CD14-positive monocyte (primary cell): ENCODE data around the gene OR2B6. TPM values are rescaled to one million over a fixed set of nuclear protein-coding genes. Genes with fewer than 3 reads are reported as not detected.

Experiments
- DNase-seq, 3 donors: peaks; one replicate each; pipeline ENCODE4 v3.0.0-alpha.2; 2011 to 2022
- H2AFZ ChIP-seq: 2 replicates; pipeline ENCODE4 v1.6.0; 2012; ENCODE audit warnings: mild to moderate bottlenecking, low read depth, low read length, inconsistent platforms; ENCODE audit not compliant: insufficient read depth, poor library complexity, severe bottlenecking
- H3K27ac ChIP-seq, 2 donors: 1 replicate in 1 of 2; 2 replicates in 1 of 2; pipeline ENCODE4 v1.5.1; 2012 to 2013; ENCODE audit warnings: low read length in 2 of 2, control low read depth in 1 of 2, inconsistent platforms in 1 of 2, low read depth in 1 of 2, mild to moderate bottlenecking in 1 of 2
- H3K27me3 ChIP-seq, 2 donors: one replicate each; pipeline versions ENCODE4 v1.6.0 to v1.6.1; 2011 to 2013; ENCODE audit warnings: low read length in 2 of 2; ENCODE audit not compliant: control insufficient read depth in 2 of 2, insufficient read depth in 2 of 2
- H3K36me3 ChIP-seq, 2 donors: replicated peaks in 1 of 2; 1 replicate in 1 of 2; 2 replicates in 1 of 2; pipeline versions ENCODE4 v1.5.1 to v1.6.1; 2012 to 2013; ENCODE audit warnings: low read length in 2 of 2, control low read depth in 1 of 2, inconsistent platforms in 1 of 2, mild to moderate bottlenecking in 1 of 2; ENCODE audit not compliant: insufficient read depth in 2 of 2, control insufficient read depth in 1 of 2
- H3K4me1 ChIP-seq, 2 donors: 1 replicate in 1 of 2; 2 replicates in 1 of 2; pipeline versions ENCODE4 v1.5.1 to v1.6.1; 2012 to 2013; ENCODE audit warnings: low read length in 2 of 2, control low read depth in 1 of 2, inconsistent platforms in 1 of 2, mild to moderate bottlenecking in 1 of 2, moderate library complexity in 1 of 2; ENCODE audit not compliant: insufficient read depth in 2 of 2, control insufficient read depth in 1 of 2
- H3K4me2 ChIP-seq: replicated peaks from 2 replicates; pipeline ENCODE3; 2012; ENCODE audit warnings: low read length, moderate library complexity, mild to moderate bottlenecking; ENCODE audit not compliant: poor library complexity, severe bottlenecking; ENCODE audit errors: extremely low read depth
- H3K4me3 ChIP-seq, 3 experiments: fragments of 200-600 bp in 1 of 3; sonication (generic) in 1 of 3; replicated peaks in 1 of 3; 1 replicate in 2 of 3; 2 replicates in 1 of 3; pipeline ENCODE4 v1.5.1; 2011 to 2013; ENCODE audit warnings: low read length in 3 of 3, mild to moderate bottlenecking in 3 of 3, control low read depth in 2 of 3, low read depth in 2 of 3, inconsistent platforms in 1 of 3, moderate library complexity in 1 of 3
- H3K79me2 ChIP-seq: 2 replicates; pipeline ENCODE4 v1.6.0; 2012; ENCODE audit warnings: mild to moderate bottlenecking, control low read depth, inconsistent platforms, low read length, moderate library complexity; ENCODE audit not compliant: insufficient read depth
- H3K9ac ChIP-seq: 2 replicates; pipeline ENCODE4 v1.6.0; 2017; ENCODE audit warnings: low read length, mild to moderate bottlenecking; ENCODE audit not compliant: insufficient read depth, poor library complexity, severe bottlenecking
- H3K9me3 ChIP-seq, 2 donors: replicated peaks in 1 of 2; 1 replicate in 1 of 2; 2 replicates in 1 of 2; pipeline versions ENCODE4 v1.5.1 to v1.6.1; 2012 to 2013; ENCODE audit warnings: low read length in 2 of 2, control low read depth in 1 of 2; ENCODE audit not compliant: control insufficient read depth in 1 of 2, insufficient read depth in 1 of 2
- H4K20me1 ChIP-seq: 2 replicates; pipeline ENCODE4 v1.6.0; 2012; ENCODE audit warnings: mild to moderate bottlenecking, low read length, control low read depth, moderate library complexity; ENCODE audit not compliant: insufficient read depth
- H3K27ac Mint-ChIP-seq, 7 donors: one replicate each; pipeline ENCODE4 v1.8.0; 2020; ENCODE audit warnings: mild to moderate bottlenecking in 7 of 7, mixed read lengths in 7 of 7, moderate library complexity in 6 of 7, inconsistent platforms in 2 of 7
- H3K27me3 Mint-ChIP-seq, 3 donors: one replicate each; pipeline ENCODE4 v1.8.0; 2021 to 2022; ENCODE audit warnings: low read depth in 3 of 3, mild to moderate bottlenecking in 3 of 3, mixed read lengths in 3 of 3, moderate library complexity in 3 of 3, inconsistent platforms in 1 of 3
- H3K36me3 Mint-ChIP-seq, 2 donors: one replicate each; pipeline ENCODE4 v1.8.0; 2020; ENCODE audit warnings: mixed read lengths in 2 of 2, inconsistent platforms in 1 of 2, mild to moderate bottlenecking in 1 of 2
- H3K4me1 Mint-ChIP-seq: one replicate; pipeline ENCODE4 v1.8.0; 2020; ENCODE audit warnings: mild to moderate bottlenecking, mixed read lengths
- H3K4me3 Mint-ChIP-seq, 2 donors: one replicate each; pipeline ENCODE4 v1.8.0; 2020; ENCODE audit warnings: mild to moderate bottlenecking in 2 of 2, mixed read lengths in 2 of 2, moderate library complexity in 1 of 2
- H3K9me3 Mint-ChIP-seq, 7 donors: one replicate each; pipeline ENCODE4 v1.8.0; 2020 to 2022; ENCODE audit warnings: mixed read lengths in 7 of 7, mild to moderate bottlenecking in 6 of 7, moderate library complexity in 6 of 7, inconsistent platforms in 2 of 7
- WGBS: methylation state at CpG from one replicate; pipeline ENCODE4 v1.1.5; 2013; ENCODE audit warnings: missing lambda C conversion rate; ENCODE audit not compliant: insufficient coverage; 5-methylcytosine and 5-hydroxymethylcytosine counted together
- intact Hi-C, 2 donors: fragments of 100-400 bp; cut with micrococcal nuclease; formaldehyde crosslinking; loops; one replicate each; pipeline versions ENCODE4 v1.15.0 to v1.15.1; 2023
- polyA plus RNA-seq, 3 donors: library from polyadenylated mRNA; depleted of rRNA in 1 of 3; unstranded in 2 of 3; stranded (reverse) in 1 of 3; fragments of 300-500 nt in 2 of 3; fragments of >200 nt in 1 of 3; fragmentation: Illumina TruSeq in 2 of 3; gene quantifications; 1 replicate in 2 of 3; 2 replicates in 1 of 3; pipeline ENCODE4 v1.2.3, GENCODE V29; 2012 to 2021
- TF ChIP-seq, protein P1 (sequence below): fragments of 200-600 bp; IDR thresholded peaks from one replicate; pipeline ENCODE4 v1.8.0; 2022; ENCODE audit warnings: antibody characterized with exemption, mild to moderate bottlenecking

OR2B6 gene
- polyA plus RNA-seq, 3 donors = not detected

DNA sequence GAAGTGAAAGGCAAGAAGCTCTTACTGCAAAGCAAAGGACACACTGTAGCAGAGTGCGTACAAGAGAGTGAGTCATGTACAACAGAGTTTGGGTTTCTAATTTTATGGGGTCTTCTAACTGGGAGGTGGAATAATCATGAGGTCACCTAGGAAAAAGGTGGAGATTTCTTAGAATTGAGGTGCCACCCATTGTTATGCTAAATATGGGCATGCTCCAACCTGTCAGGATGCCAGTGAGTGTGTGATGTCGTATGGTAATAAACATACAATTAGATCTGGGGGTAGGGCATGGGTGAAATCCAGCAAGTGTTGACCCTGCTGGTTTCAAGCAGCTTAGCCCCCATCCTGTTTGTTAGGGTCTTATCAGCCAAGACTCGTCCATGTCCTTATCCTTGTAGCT, 46.6 kb downstream of the OR2B6 start:
- Histone ChIP-seq H3K27ac (no peak overlapping the region), H2AFZ (no peak overlapping the region), H3K4me1 (no peaks in the 10 kb centered on the region), H3K4me2 (no peak overlapping the region), H3K27me3 (no peaks in the 10 kb centered on the region), H4K20me1 (no peaks in the 10 kb centered on the region), H3K9me3 (no peaks in the 10 kb centered on the region), H3K36me3 (no peaks in the 10 kb centered on the region), H3K9ac (no peak overlapping the region), H3K79me2 (no peaks in the 10 kb centered on the region), H3K4me3 (no peak overlapping the region)
- no peak overlapping the region for H3K4me3 Mint-ChIP-seq
- peaks cover 2 to 4% (median 3%) of the 10 kb centered on the region in 3 donors for H3K27me3 Mint-ChIP-seq
- intact Hi-C loops = no loop called here
- H3K27ac Mint-ChIP-seq = no peak overlapping the region
- H3K4me1 Mint-ChIP-seq = no peaks in the 10 kb centered on the region
- no peaks in the 10 kb centered on the region for H3K36me3 Mint-ChIP-seq
- TF ChIP-seq, protein P1, sequence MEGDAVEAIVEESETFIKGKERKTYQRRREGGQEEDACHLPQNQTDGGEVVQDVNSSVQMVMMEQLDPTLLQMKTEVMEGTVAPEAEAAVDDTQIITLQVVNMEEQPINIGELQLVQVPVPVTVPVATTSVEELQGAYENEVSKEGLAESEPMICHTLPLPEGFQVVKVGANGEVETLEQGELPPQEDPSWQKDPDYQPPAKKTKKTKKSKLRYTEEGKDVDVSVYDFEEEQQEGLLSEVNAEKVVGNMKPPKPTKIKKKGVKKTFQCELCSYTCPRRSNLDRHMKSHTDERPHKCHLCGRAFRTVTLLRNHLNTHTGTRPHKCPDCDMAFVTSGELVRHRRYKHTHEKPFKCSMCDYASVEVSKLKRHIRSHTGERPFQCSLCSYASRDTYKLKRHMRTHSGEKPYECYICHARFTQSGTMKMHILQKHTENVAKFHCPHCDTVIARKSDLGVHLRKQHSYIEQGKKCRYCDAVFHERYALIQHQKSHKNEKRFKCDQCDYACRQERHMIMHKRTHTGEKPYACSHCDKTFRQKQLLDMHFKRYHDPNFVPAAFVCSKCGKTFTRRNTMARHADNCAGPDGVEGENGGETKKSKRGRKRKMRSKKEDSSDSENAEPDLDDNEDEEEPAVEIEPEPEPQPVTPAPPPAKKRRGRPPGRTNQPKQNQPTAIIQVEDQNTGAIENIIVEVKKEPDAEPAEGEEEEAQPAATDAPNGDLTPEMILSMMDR = no peak
- 94% methylated on average over 2 of the region's 3 CpGs for WGBS
- peaks cover 0 to 9% (median 3%) of the 10 kb centered on the region in 7 donors for H3K9me3 Mint-ChIP-seq
- DNase-seq = no peak

DNA sequence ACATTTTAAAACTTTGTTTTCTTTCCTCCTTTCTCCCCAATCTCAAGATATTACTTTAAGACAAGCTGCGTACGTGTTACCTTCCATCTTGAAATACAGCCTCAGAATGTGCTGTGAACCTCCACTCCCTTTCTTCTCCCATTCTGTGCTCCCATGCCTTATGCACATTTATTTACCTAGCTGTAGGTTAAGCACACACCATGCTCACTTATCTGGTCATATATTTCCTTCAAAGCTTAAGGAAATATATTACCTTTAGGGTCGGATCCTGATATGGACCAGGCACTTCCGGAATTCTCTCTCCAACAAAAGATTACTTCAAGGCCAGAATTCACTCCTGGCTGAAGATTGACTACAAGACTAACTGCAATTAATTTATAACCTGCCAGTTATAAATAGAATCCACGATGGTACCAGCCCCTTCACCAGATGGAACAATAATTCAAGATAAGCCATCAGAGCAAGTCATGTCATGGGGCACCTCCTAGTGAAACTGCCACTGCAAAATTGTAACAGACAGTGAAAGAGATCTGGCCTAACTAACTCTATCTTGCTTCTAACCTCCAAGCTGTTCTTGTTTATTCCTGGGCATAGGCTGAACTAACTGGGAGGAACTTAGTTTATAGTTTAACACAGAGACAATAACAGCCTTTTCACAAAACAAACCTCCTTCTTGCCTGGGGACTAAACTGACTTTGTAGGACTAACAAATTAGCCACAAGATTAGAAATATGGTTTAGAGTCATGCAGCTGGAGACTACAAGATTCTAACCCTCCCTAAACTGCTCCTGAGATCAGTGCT, 47.5 kb downstream of the OR2B6 start:
- intact Hi-C loops = no loop called here
- H3K4me3 Mint-ChIP-seq = no peak overlapping the region
- peaks cover 0 to 13% (median 3%) of the 10 kb centered on the region in 7 donors for H3K9me3 Mint-ChIP-seq
- no peak for DNase-seq
- H3K27me3 ChIP-seq = no peaks in the 10 kb centered on the region
- H4K20me1 ChIP-seq = no peaks in the 10 kb centered on the region
- no peaks in the 10 kb centered on the region for H3K79me2 ChIP-seq
- no peaks in the 10 kb centered on the region for H3K9me3 ChIP-seq
- TF ChIP-seq, protein P1 = no peak
- H3K27me3 Mint-ChIP-seq = peaks cover 2 to 4% (median 3%) of the 10 kb centered on the region in 3 donors
- H3K4me1 Mint-ChIP-seq = no peaks in the 10 kb centered on the region
- H3K36me3 ChIP-seq = no peaks in the 10 kb centered on the region
- H3K4me3 ChIP-seq = no peak overlapping the region
- H3K27ac ChIP-seq = no peak overlapping the region
- 100% methylated on average over 2 of the region's 5 CpGs for WGBS
- no peak overlapping the region for H2AFZ ChIP-seq
- H3K9ac ChIP-seq = no peak overlapping the region
- no peak overlapping the region for H3K4me2 ChIP-seq
- H3K36me3 Mint-ChIP-seq = no peaks in the 10 kb centered on the region
- H3K4me1 ChIP-seq = no peaks in the 10 kb centered on the region
- no peak overlapping the region for H3K27ac Mint-ChIP-seq
